GM23338 (cell line): ENCODE measurements around the gene ZNF277. TPM values are rescaled to one million over a fixed set of nuclear protein-coding genes. Genes with fewer than 3 reads are reported as not detected.

Experiments used
- ATAC-seq: fragments of 200-7000 bp; cut with Tn5 transposase; 3 replicates; pipeline ENCODE4 v1.9.1; 2020
- DNase-seq: peaks from one replicate; pipeline ENCODE4 v3.0.0-alpha.2; 2015; ENCODE audit warnings: low spot score
- H2AFZ ChIP-seq: fragments of 200-600 bp; sonication (generic); 2 replicates; pipeline ENCODE4 v1.8.0; 2016; ENCODE audit warnings: antibody characterized with exemption, mild to moderate bottlenecking, moderate library complexity
- H3F3A ChIP-seq: fragments of 200-600 bp; sonication (generic); replicated peaks from 2 replicates; pipeline ENCODE4 v1.8.0; 2017; ENCODE audit warnings: antibody characterized with exemption, mixed run types, low read depth
- H3K27ac ChIP-seq: fragments of 200-600 bp; sonication (generic); 2 replicates; pipeline ENCODE4 v1.6.1; 2016; ENCODE audit warnings: low read depth
- H3K27me3 ChIP-seq: fragments of 200-600 bp; sonication (generic); 2 replicates; pipeline ENCODE4 v1.8.0; 2016; ENCODE audit warnings: mild to moderate bottlenecking, mixed run types, moderate library complexity; ENCODE audit not compliant: insufficient read depth
- H3K36me3 ChIP-seq: fragments of 200-600 bp; sonication (generic); 2 replicates; pipeline ENCODE4 v1.8.0; 2016; ENCODE audit warnings: mild to moderate bottlenecking; ENCODE audit not compliant: insufficient read depth
- H3K4me1 ChIP-seq: fragments of 200-600 bp; sonication (generic); 2 replicates; pipeline ENCODE4 v1.8.0; 2016; ENCODE audit warnings: mild to moderate bottlenecking, moderate library complexity; ENCODE audit not compliant: insufficient read depth
- H3K4me2 ChIP-seq: fragments of 200-600 bp; sonication (generic); 2 replicates; pipeline ENCODE4 v1.7.1; 2017; ENCODE audit warnings: mixed run types
- H3K4me3 ChIP-seq: fragments of 200-600 bp; sonication (generic); 2 replicates; pipeline ENCODE4 v1.6.1; 2016; ENCODE audit warnings: mixed run types
- H3K79me2 ChIP-seq: fragments of 200-600 bp; sonication (generic); replicated peaks from 2 replicates; pipeline ENCODE4 v1.8.0; 2017; ENCODE audit warnings: mild to moderate bottlenecking; ENCODE audit not compliant: insufficient read depth
- H3K9me2 ChIP-seq: fragments of 200-600 bp; sonication (generic); 2 replicates; pipeline ENCODE4 v1.8.0; 2017; ENCODE audit not compliant: insufficient read depth
- H4K20me1 ChIP-seq: fragments of 200-600 bp; sonication (generic); replicated peaks from 2 replicates; pipeline ENCODE4 v1.8.0; 2017; ENCODE audit warnings: mild to moderate bottlenecking; ENCODE audit not compliant: insufficient read depth
- H3K27ac Mint-ChIP-seq: 2 replicates; pipeline ENCODE4 v1.8.0; 2020; ENCODE audit warnings: inconsistent platforms, mild to moderate bottlenecking, moderate library complexity, mixed read lengths
- H3K27me3 Mint-ChIP-seq: 3 replicates; pipeline ENCODE4 v1.8.0; 2022; ENCODE audit warnings: low read depth, mild to moderate bottlenecking, moderate library complexity, mixed read lengths, inconsistent platforms; ENCODE audit not compliant: insufficient read depth, poor library complexity
- H3K36me3 Mint-ChIP-seq: 3 replicates; pipeline ENCODE4 v1.8.0; 2021; ENCODE audit warnings: low read depth, mild to moderate bottlenecking, inconsistent platforms, moderate library complexity, mixed read lengths
- H3K4me1 Mint-ChIP-seq: 3 replicates; pipeline ENCODE4 v1.8.0; 2020; ENCODE audit warnings: mild to moderate bottlenecking, inconsistent platforms, mixed read lengths
- H3K4me3 Mint-ChIP-seq: 3 replicates; pipeline ENCODE4 v1.8.0; 2021; ENCODE audit warnings: moderate library complexity, mild to moderate bottlenecking, inconsistent platforms, mixed read lengths
- H3K9me3 Mint-ChIP-seq: 3 replicates; pipeline ENCODE4 v1.8.0; 2020; ENCODE audit warnings: moderate library complexity, mild to moderate bottlenecking, inconsistent platforms, mixed read lengths
- EZH2 ChIP-seq: fragments of 200-600 bp; sonication (generic); IDR thresholded peaks from one replicate; pipeline ENCODE4 v1.8.0; 2017; ENCODE audit warnings: antibody characterized with exemption, mild to moderate bottlenecking, low read depth; ENCODE audit not compliant: unreplicated experiment
- JUNB ChIP-seq: IDR thresholded peaks from one replicate; pipeline ENCODE4 v1.6.1; 2016; ENCODE audit warnings: antibody characterized with exemption; ENCODE audit not compliant: unreplicated experiment
- NANOG ChIP-seq: IDR thresholded peaks from 2 replicates; pipeline ENCODE4 v1.6.1; 2016; ENCODE audit warnings: antibody characterized with exemption, borderline replicate concordance
- POLR2AphosphoS5 ChIP-seq: IDR thresholded peaks from 2 replicates; pipeline ENCODE4 v1.6.1; 2016; ENCODE audit warnings: antibody characterized with exemption, low read depth
- STAT1 ChIP-seq: IDR thresholded peaks from one replicate; pipeline ENCODE4 v1.6.1; 2016; ENCODE audit warnings: antibody characterized with exemption; ENCODE audit not compliant: unreplicated experiment
- ZNF114 ChIP-seq: fragments of 250-450 bp; sonication (Bioruptor Pico); IDR thresholded peaks from 2 replicates; pipeline ENCODE4 v1.5.0; 2020; ENCODE audit warnings: mild to moderate bottlenecking, moderate library complexity
- ZNF331 ChIP-seq: fragments of 250-450 bp; sonication (Bioruptor Pico); IDR thresholded peaks from 2 replicates; pipeline ENCODE4 v1.5.0; 2020; ENCODE audit warnings: low read depth, mild to moderate bottlenecking, moderate library complexity
- polyA plus RNA-seq: library from polyadenylated mRNA; unstranded; fragments of >200 nt; fragmentation: Nextera tagmentation; extraction: Ambion mirVana; gene quantifications from 2 replicates; pipeline ENCODE4 v1.2.1, GENCODE V29; 2016
- total RNA-seq: library from RNA; depleted of rRNA; stranded (reverse); fragments of >200 nt; shearing (Covaris generic); gene quantifications from 2 replicates; pipeline ENCODE4 v1.2.3, GENCODE V29; 2014
- TF ChIP-seq, protein P1 (sequence below): IDR thresholded peaks from one replicate; pipeline ENCODE4 v1.6.1; 2018; ENCODE audit warnings: antibody characterized with exemption; ENCODE audit not compliant: unreplicated experiment
- TF ChIP-seq, protein P2 (sequence below): IDR thresholded peaks from 2 replicates; pipeline ENCODE4 v1.6.1; 2016; ENCODE audit warnings: antibody characterized with exemption
- TF ChIP-seq, protein P3 (sequence below): fragments of 250-450 bp; sonication (Bioruptor Pico); IDR thresholded peaks from 2 replicates; pipeline ENCODE4 v1.5.0; 2020; ENCODE audit warnings: mild to moderate bottlenecking, moderate library complexity
- TF ChIP-seq, protein P4 (sequence below), 2 experiments: fragments of 200-600 bp in 1 of 2; sonication (generic) in 1 of 2; conservative IDR thresholded peaks; 2 replicates each; pipeline versions ENCODE4 v1.5.1 to v1.6.1; 2016 to 2017; ENCODE audit warnings: antibody characterized with exemption in 2 of 2, low read depth in 2 of 2, mild to moderate bottlenecking in 2 of 2, moderate library complexity in 1 of 2

Gene ZNF277
- total and polyA plus RNA-seq, 2 experiments from 2014 or later = 25.4 to 28.9 TPM

DNA sequence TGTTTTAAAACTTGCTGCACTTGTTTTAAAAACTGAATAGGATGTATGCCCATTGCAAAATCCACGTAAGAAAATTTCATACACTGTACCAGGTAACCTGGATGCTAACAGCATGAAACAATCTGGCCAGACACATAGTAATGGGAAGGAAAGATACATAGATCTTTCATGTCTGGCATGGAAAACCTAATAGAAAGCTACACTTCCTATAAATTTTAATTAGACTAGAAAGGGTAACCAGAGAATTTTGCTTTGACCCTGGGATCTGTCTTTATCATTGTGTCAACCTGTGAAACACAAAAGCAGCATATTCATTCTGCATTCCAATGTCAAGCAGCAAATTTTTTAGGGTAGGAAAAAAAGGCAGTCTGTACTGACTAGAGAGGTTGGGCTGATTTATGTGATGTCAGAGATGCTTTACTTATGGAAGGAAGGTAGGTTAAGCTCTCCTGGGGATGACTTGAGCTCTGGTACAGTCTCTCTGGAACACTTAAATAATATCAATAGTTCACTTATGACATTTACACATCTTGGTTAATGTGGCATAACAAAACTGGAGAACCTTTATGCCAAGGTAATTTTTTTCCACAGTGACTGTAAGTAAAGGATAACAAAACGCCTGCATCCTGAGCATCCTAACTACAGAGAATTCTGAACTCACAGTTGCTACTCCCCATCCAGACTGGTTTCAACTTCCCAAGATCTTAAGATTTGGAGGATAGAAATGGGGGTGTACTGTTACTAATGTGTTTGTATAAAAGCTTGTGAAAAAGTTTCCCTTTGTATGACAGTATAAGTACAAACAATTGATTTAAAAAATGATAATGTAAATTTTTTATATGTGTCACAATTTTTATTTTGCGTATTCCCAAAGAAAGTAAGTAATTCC lies 45.0 kb upstream of the ZNF277 start:
- H3K9me2 ChIP-seq = no peaks in the 10 kb centered on the region
- H4K20me1 ChIP-seq = no peaks in the 10 kb centered on the region
- no peaks in the 10 kb centered on the region for H3K27me3 ChIP-seq
- peaks cover 8% of the 10 kb centered on the region for H3K27me3 Mint-ChIP-seq
- H3K36me3 ChIP-seq = no peaks in the 10 kb centered on the region
- H3K4me3 Mint-ChIP-seq = peak overlapping the region; percentile 31
- H3F3A ChIP-seq = no peaks in the 10 kb centered on the region
- TF ChIP-seq, protein P1, sequence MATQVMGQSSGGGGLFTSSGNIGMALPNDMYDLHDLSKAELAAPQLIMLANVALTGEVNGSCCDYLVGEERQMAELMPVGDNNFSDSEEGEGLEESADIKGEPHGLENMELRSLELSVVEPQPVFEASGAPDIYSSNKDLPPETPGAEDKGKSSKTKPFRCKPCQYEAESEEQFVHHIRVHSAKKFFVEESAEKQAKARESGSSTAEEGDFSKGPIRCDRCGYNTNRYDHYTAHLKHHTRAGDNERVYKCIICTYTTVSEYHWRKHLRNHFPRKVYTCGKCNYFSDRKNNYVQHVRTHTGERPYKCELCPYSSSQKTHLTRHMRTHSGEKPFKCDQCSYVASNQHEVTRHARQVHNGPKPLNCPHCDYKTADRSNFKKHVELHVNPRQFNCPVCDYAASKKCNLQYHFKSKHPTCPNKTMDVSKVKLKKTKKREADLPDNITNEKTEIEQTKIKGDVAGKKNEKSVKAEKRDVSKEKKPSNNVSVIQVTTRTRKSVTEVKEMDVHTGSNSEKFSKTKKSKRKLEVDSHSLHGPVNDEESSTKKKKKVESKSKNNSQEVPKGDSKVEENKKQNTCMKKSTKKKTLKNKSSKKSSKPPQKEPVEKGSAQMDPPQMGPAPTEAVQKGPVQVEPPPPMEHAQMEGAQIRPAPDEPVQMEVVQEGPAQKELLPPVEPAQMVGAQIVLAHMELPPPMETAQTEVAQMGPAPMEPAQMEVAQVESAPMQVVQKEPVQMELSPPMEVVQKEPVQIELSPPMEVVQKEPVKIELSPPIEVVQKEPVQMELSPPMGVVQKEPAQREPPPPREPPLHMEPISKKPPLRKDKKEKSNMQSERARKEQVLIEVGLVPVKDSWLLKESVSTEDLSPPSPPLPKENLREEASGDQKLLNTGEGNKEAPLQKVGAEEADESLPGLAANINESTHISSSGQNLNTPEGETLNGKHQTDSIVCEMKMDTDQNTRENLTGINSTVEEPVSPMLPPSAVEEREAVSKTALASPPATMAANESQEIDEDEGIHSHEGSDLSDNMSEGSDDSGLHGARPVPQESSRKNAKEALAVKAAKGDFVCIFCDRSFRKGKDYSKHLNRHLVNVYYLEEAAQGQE = no peak
- TF ChIP-seq JUNB = no peak
- TF ChIP-seq, protein P2, sequence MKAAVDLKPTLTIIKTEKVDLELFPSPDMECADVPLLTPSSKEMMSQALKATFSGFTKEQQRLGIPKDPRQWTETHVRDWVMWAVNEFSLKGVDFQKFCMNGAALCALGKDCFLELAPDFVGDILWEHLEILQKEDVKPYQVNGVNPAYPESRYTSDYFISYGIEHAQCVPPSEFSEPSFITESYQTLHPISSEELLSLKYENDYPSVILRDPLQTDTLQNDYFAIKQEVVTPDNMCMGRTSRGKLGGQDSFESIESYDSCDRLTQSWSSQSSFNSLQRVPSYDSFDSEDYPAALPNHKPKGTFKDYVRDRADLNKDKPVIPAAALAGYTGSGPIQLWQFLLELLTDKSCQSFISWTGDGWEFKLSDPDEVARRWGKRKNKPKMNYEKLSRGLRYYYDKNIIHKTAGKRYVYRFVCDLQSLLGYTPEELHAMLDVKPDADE = no peak
- TF ChIP-seq, protein P3, sequence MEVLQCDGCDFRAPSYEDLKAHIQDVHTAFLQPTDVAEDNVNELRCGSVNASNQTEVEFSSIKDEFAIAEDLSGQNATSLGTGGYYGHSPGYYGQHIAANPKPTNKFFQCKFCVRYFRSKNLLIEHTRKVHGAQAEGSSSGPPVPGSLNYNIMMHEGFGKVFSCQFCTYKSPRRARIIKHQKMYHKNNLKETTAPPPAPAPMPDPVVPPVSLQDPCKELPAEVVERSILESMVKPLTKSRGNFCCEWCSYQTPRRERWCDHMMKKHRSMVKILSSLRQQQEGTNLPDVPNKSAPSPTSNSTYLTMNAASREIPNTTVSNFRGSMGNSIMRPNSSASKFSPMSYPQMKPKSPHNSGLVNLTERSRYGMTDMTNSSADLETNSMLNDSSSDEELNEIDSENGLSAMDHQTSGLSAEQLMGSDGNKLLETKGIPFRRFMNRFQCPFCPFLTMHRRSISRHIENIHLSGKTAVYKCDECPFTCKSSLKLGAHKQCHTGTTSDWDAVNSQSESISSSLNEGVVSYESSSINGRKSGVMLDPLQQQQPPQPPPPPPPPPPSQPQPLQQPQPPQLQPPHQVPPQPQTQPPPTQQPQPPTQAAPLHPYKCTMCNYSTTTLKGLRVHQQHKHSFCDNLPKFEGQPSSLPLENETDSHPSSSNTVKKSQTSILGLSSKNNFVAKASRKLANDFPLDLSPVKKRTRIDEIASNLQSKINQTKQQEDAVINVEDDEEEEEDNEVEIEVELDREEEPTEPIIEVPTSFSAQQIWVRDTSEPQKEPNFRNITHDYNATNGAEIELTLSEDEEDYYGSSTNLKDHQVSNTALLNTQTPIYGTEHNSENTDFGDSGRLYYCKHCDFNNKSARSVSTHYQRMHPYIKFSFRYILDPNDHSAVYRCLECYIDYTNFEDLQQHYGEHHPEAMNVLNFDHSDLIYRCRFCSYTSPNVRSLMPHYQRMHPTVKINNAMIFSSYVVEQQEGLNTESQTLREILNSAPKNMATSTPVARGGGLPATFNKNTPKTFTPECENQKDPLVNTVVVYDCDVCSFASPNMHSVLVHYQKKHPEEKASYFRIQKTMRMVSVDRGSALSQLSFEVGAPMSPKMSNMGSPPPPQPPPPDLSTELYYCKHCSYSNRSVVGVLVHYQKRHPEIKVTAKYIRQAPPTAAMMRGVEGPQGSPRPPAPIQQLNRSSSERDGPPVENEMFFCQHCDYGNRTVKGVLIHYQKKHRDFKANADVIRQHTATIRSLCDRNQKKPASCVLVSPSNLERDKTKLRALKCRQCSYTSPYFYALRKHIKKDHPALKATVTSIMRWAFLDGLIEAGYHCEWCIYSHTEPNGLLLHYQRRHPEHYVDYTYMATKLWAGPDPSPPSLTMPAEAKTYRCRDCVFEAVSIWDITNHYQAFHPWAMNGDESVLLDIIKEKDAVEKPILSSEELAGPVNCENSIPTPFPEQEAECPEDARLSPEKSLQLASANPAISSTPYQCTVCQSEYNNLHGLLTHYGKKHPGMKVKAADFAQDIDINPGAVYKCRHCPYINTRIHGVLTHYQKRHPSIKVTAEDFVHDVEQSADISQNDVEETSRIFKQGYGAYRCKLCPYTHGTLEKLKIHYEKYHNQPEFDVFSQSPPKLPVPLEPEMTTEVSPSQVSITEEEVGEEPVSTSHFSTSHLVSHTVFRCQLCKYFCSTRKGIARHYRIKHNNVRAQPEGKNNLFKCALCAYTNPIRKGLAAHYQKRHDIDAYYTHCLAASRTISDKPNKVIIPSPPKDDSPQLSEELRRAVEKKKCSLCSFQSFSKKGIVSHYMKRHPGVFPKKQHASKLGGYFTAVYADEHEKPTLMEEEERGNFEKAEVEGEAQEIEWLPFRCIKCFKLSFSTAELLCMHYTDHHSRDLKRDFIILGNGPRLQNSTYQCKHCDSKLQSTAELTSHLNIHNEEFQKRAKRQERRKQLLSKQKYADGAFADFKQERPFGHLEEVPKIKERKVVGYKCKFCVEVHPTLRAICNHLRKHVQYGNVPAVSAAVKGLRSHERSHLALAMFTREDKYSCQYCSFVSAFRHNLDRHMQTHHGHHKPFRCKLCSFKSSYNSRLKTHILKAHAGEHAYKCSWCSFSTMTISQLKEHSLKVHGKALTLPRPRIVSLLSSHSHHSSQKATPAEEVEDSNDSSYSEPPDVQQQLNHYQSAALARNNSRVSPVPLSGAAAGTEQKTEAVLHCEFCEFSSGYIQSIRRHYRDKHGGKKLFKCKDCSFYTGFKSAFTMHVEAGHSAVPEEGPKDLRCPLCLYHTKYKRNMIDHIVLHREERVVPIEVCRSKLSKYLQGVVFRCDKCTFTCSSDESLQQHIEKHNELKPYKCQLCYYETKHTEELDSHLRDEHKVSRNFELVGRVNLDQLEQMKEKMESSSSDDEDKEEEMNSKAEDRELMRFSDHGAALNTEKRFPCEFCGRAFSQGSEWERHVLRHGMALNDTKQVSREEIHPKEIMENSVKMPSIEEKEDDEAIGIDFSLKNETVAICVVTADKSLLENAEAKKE (CRISPR knock-in tag) = no peak
- no peak for TF ChIP-seq EZH2
- TF ChIP-seq ZNF331 (CRISPR knock-in tag) = no peak
- no peak for TF ChIP-seq ZNF114
- no peak for TF ChIP-seq POLR2AphosphoS5
- no peak for TF ChIP-seq NANOG
- TF ChIP-seq, protein P4, sequence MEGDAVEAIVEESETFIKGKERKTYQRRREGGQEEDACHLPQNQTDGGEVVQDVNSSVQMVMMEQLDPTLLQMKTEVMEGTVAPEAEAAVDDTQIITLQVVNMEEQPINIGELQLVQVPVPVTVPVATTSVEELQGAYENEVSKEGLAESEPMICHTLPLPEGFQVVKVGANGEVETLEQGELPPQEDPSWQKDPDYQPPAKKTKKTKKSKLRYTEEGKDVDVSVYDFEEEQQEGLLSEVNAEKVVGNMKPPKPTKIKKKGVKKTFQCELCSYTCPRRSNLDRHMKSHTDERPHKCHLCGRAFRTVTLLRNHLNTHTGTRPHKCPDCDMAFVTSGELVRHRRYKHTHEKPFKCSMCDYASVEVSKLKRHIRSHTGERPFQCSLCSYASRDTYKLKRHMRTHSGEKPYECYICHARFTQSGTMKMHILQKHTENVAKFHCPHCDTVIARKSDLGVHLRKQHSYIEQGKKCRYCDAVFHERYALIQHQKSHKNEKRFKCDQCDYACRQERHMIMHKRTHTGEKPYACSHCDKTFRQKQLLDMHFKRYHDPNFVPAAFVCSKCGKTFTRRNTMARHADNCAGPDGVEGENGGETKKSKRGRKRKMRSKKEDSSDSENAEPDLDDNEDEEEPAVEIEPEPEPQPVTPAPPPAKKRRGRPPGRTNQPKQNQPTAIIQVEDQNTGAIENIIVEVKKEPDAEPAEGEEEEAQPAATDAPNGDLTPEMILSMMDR (conservative IDR thresholded peaks at IDR 0.05; ENCODE audit: low read depth in 2 of 2) = no peak
- TF ChIP-seq STAT1 = no peak
- no peaks in the 10 kb centered on the region for H3K9me3 Mint-ChIP-seq
- H3K27ac Mint-ChIP-seq = no peak overlapping the region; the same call in 1 of the 2 replicates
- peak; percentile 15 for ATAC-seq
- H3K36me3 Mint-ChIP-seq = no peaks in the 10 kb centered on the region
- peak overlapping the region; percentile 46; the same call in 1 of the 2 replicates for H3K27ac ChIP-seq
- peak overlapping the region; percentile 30 for H3K4me2 ChIP-seq
- peaks cover 40% of the 10 kb centered on the region for H3K4me1 ChIP-seq
- peaks cover 70% of the 10 kb centered on the region for H3K79me2 ChIP-seq
- DNase-seq = peak; percentile 34
- peaks cover 64% of the 10 kb centered on the region for H3K4me1 Mint-ChIP-seq
- H3K4me3 ChIP-seq = peak overlapping the region; percentile 5; the same call in 1 of the 2 replicates
- no peak overlapping the region for H2AFZ ChIP-seq
